Epithelial cell of proximal tubule (primary cell): ENCODE results near the gene WDFY4. TPM values are rescaled to one million over a fixed set of nuclear protein-coding genes. Genes with fewer than 3 reads are reported as not detected.

ENCODE experiments used
- DNase-seq: peaks from one replicate; pipeline ENCODE4 v3.0.0-alpha.2; 2011; ENCODE audit warnings: low read depth
- H3K4me3 ChIP-seq: 2 replicates; pipeline ENCODE4 v1.5.1; 2011; ENCODE audit warnings: low read depth, mild to moderate bottlenecking, low read length
- CTCF ChIP-seq: conservative IDR thresholded peaks from 2 replicates; pipeline ENCODE4 v1.5.1; 2012; ENCODE audit warnings: low read depth, mild to moderate bottlenecking, low read length
- total RNA-seq: library from RNA; depleted of rRNA; stranded (reverse); fragments of >200 nt; gene quantifications from 2 replicates; pipeline ENCODE4 v1.2.3, GENCODE V29; 2015

WDFY4 gene
- total RNA-seq, 1 donor from 2014 or later, result not detected

- TF ChIP-seq CTCF, result no peak
- no peak for DNase-seq
- no peak overlapping the region for H3K4me3 ChIP-seq
These were observed 288.4 kb downstream of the WDFY4 start for GRCh38 chr10:48973065-48973464.

GRCh38 chr10:48974510-48975156, 290.0 kb downstream of the WDFY4 start:
- DNase-seq, result no peak
- no peak overlapping the region for H3K4me3 ChIP-seq
- TF ChIP-seq CTCF, result no peak

- TF ChIP-seq CTCF, result peak; percentile 65
- no peak overlapping the region for H3K4me3 ChIP-seq
- peak; percentile 7 for DNase-seq
These were observed 291.5 kb downstream of the WDFY4 start for GRCh38 chr10:48976196-48976595.

GRCh38 chr10:48978318-48978717, 293.6 kb downstream of the WDFY4 start:
- DNase-seq, result no peak
- no peak for TF ChIP-seq CTCF
- H3K4me3 ChIP-seq, result no peak overlapping the region

- DNase-seq, result no peak
- TF ChIP-seq CTCF, result peak; percentile 94
- no peak overlapping the region for H3K4me3 ChIP-seq
These were observed 296.7 kb downstream of the WDFY4 start for GRCh38 chr10:48981310-48981907.

GRCh38 chr10:48982584-48982983, 297.9 kb downstream of the WDFY4 start:
- no peak for TF ChIP-seq CTCF
- no peak overlapping the region for H3K4me3 ChIP-seq
- no peak for DNase-seq
